ENCODE results near the gene ZBTB7C. TPM values are rescaled to one million over a fixed set of nuclear protein-coding genes. Genes with fewer than 3 reads are reported as not detected.
"Not testable (repeated sequence)": the region's sequence is repeated elsewhere in the genome, so short reads cannot be mapped to it uniquely, and the experiment has no call there.

ZBTB7C gene
- total RNA-seq, 1 donor from 2014 or later = 1.0 TPM

DNA sequence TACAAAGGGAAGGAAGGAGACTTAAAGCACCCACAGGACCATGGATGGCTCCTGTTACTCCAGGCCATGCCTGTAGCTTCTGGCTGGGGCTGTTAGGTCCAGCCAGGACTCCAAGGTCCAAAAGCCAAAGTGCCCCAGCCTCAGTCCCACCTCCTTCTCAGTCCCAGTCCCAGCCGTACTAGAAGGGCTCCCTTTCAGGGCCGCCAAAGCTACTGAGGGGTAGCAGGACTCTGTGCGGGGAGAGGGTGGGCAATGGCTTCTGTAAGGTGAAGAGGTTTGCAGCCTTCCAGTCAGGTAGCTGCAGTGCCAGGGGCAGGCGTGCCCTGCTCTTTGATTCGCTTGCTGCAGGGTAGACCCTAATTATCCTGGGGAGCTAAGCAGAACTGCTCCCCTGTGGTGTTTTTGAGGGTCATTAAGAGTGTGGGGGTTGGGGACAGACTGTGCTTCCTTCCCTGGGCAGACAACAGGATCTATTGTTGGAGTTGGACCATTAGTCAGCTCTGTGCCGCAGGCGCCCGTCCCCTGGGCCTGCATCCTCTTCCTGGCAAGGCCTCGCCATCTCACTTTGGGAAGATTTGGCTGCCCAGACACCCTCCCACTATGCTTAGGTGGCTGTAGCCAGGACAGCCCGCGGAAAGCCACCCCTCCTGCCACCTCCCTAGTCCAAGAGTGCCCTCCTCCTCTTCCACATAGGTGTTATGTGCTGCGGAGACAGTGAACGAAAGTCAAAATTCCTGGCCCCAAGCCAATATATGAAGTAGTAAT is 118.8 kb downstream of the ZBTB7C start:
- H3K27me3 Mint-ChIP-seq (ENCODE audit: insufficient read depth) = peaks cover 5% of the 10 kb centered on the region
- no peak overlapping the region for H3K27ac Mint-ChIP-seq
- no peaks in the 10 kb centered on the region for H3K4me1 Mint-ChIP-seq (ENCODE audit: low read depth)
- DNase-seq (ENCODE audit: low spot score) = no peak
- H3K4me3 Mint-ChIP-seq = no peak overlapping the region
- no peaks in the 10 kb centered on the region for H3K36me3 Mint-ChIP-seq (ENCODE audit: low read depth)
- intact Hi-C loops (cut with micrococcal nuclease) = no loop called here
- no peaks in the 10 kb centered on the region for H3K9me3 Mint-ChIP-seq

DNA sequence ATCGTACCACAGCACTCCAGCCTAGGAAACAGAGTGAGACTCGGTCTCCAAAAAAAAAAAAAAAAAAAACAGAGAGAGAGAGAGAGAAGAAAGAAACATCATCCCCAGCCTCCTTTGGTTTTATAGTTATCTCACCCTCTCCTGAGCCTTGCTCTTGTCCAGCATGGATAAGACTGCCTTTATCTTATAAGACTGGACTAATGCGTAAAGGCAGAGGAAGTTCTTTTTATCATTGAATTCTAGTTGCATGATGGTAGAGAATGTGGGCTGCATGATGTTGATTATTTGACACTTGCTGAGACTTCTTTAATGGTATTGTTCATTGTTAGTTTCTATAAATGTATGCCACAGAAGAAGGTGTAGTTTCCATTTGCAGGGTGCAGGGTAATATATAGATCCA is 124.4 kb downstream of the ZBTB7C start:
- Mint-ChIP-seq H3K27me3 (ENCODE audit: insufficient read depth) (peaks cover 26% of the 10 kb centered on the region), H3K9me3 (peaks cover 4% of the 10 kb centered on the region), H3K4me3 (no peak overlapping the region), H3K27ac (no peak overlapping the region), H3K36me3 (ENCODE audit: low read depth) (no peaks in the 10 kb centered on the region), H3K4me1 (ENCODE audit: low read depth) (no peaks in the 10 kb centered on the region)
- DNase-seq (ENCODE audit: low spot score) = no peak
- intact Hi-C loops (cut with micrococcal nuclease) = no loop called here

DNA sequence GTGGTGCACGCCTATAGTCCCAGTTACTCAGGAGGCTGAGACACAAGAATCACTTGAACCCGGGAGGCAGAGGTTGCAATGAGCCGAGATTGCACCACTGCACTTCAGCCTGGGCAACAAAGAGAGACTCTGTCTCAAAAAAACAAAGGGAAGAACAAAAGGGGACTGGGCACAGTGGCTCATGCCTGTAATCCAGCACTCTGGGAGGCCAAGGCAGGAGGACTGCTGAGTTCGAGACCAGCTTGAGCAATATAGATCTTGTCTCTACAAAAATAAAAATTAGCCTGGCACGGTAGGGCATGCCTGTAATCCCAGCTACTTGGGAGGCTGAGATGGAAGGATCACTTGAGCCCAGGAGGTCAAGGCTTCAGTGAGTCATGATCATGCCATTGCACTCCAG is 125.2 kb downstream of the ZBTB7C start:
- H3K27me3 Mint-ChIP-seq (ENCODE audit: insufficient read depth) = peaks cover 26% of the 10 kb centered on the region
- H3K27ac Mint-ChIP-seq; H3K4me1 Mint-ChIP-seq (ENCODE audit: low read depth); H3K4me3 Mint-ChIP-seq; intact Hi-C loops (cut with micrococcal nuclease); H3K36me3 Mint-ChIP-seq (ENCODE audit: low read depth); H3K9me3 Mint-ChIP-seq; DNase-seq (ENCODE audit: low spot score): not testable (repeated sequence)

DNA sequence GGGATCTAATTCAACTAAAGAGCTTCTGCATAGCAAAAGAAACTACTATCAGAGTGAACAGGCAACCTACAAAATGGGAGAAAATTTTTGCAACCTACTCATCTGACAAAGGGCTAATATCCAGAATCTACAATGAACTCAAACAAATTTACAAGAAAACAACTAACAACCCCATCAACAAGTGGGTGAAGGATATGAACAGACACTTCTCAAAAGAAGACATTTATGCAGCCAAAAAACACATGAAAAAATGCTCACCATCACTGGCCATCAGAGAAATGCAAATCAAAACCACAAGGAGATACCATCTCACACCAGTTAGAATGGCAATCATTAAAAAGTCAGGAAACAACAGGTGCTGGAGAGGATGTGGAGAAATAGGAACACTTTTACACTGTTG is 127.7 kb downstream of the ZBTB7C start:
- intact Hi-C loops (cut with micrococcal nuclease); DNase-seq (ENCODE audit: low spot score); H3K27ac Mint-ChIP-seq; H3K36me3 Mint-ChIP-seq (ENCODE audit: low read depth); H3K4me3 Mint-ChIP-seq; H3K9me3 Mint-ChIP-seq; H3K4me1 Mint-ChIP-seq (ENCODE audit: low read depth): not testable (repeated sequence)
- peaks cover 26% of the 10 kb centered on the region for H3K27me3 Mint-ChIP-seq (ENCODE audit: insufficient read depth)

DNA sequence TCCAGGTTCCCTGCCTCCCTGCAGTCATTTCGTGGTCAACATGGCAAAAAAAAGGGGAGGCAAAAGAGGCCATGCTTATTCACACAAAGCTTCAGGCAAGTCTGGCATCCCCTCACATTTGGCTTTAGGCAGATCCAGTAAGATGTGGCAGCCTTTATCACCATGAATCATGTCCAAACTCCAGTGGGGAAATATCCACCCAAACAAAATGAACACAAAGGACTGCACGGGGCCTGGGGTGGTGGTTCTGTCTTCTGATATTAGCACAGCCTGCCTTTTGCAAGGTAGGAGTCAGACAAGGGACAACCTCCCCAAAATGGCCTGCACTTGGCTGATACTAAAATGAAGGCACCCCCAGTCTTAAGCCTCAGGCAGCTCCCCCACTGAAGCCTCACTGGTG is 129.9 kb downstream of the ZBTB7C start:
- Mint-ChIP-seq H3K36me3 (ENCODE audit: low read depth) (no peaks in the 10 kb centered on the region), H3K4me1 (ENCODE audit: low read depth) (no peaks in the 10 kb centered on the region), H3K9me3 (no peaks in the 10 kb centered on the region), H3K27ac (no peak overlapping the region), H3K27me3 (ENCODE audit: insufficient read depth) (peaks cover 15% of the 10 kb centered on the region), H3K4me3 (no peak overlapping the region)
- DNase-seq (ENCODE audit: low spot score) = no peak
- intact Hi-C loops (cut with micrococcal nuclease) = no loop called here

DNA sequence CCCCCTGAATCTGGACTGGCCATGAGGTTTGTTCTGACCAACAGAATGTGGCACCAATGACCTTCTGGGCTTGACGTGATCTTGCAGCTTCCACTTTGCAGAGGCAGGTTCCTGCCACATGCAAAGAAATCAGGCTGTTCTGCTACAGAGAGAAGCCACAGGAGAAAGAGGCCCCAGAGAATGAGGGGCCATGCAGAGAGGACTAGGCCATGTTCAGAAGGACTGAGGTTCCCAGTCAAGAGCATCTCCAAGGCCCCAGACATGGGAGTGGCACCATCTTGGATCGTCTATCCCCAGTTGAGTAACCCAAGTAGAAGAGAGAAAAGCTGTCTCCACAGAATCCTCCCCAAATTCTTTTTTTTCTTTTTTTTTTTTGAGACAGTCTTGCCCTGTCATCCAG is 131.1 kb downstream of the ZBTB7C start:
- intact Hi-C loops (cut with micrococcal nuclease) = no loop called here
- Mint-ChIP-seq H3K9me3 (no peaks in the 10 kb centered on the region), H3K36me3 (ENCODE audit: low read depth) (no peaks in the 10 kb centered on the region), H3K4me3 (no peak overlapping the region), H3K4me1 (ENCODE audit: low read depth) (no peaks in the 10 kb centered on the region), H3K27me3 (ENCODE audit: insufficient read depth) (peaks cover 6% of the 10 kb centered on the region), H3K27ac (no peak overlapping the region)
- DNase-seq (ENCODE audit: low spot score) = no peak

DNA sequence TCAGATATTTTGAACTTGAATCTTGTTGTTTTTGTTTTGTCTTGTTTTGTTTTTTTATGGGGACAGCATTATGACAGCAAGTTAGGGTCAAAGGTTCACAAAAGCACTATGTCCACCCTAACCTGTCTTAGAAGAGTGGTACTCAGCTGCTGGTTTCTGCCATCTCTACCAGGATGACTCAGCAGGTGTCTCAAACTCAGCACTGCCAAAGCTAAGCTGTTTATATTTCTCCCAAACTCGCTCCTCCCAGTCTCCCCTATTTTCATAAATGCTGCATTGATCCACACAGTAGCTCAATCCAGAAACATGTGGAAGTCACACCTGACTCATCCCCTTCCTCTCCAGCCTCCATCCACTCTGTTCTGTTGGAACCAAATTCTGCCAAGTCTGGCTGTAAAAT is 134.9 kb downstream of the ZBTB7C start:
- DNase-seq (ENCODE audit: low spot score) = no peak
- Mint-ChIP-seq H3K4me1 (ENCODE audit: low read depth) (no peaks in the 10 kb centered on the region), H3K27ac (no peak overlapping the region), H3K27me3 (ENCODE audit: insufficient read depth) (peaks cover 6% of the 10 kb centered on the region), H3K9me3 (no peaks in the 10 kb centered on the region), H3K36me3 (ENCODE audit: low read depth) (no peaks in the 10 kb centered on the region), H3K4me3 (no peak overlapping the region)
- intact Hi-C loops (cut with micrococcal nuclease) = no loop called here

DNA sequence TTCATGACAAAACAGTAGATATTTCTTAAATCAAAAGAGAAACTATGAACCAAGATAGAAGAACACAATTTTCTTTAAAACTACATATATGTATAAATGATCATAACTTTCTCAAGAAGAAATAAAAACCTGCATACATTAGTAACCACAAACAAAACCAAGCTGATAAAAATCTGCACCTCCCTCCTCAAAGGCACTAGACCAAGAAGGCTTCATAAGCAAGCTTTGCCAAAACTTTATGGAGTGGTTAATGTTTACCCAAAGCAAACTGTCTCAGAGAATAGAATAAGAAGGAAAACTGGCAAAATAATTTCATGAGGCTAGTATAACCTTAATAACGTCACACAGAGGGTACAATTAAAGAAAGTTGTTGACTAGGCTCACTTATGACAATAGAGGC is 138.3 kb downstream of the ZBTB7C start:
- H3K36me3 Mint-ChIP-seq (ENCODE audit: low read depth) = no peaks in the 10 kb centered on the region
- intact Hi-C loops (cut with micrococcal nuclease) = no loop called here

DNA sequence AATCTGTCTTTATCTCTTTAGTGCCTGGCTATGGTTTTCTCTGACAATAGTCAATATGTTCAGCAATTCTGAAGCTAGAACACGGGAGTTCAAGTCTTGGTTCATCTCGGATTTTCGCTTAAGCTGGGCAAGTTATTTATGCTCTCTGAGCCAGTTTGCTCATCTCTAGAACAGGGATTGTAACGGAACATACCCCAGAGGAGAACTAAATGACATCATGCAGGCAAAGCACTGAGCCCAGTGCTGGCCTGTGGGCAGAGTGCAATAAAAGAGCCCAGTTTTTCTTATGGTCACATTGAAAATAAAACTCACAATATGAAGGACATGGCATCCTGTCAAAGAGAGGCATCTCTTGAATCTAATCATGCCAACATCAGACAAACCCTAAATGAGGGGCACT is 143.9 kb downstream of the ZBTB7C start:
- no peaks in the 10 kb centered on the region for H3K4me1 Mint-ChIP-seq (ENCODE audit: low read depth)
- intact Hi-C loops (cut with micrococcal nuclease) = no loop called here

More for the DNA sequence above, 138.3 kb downstream of the ZBTB7C start:
- Mint-ChIP-seq H3K9me3 (no peaks in the 10 kb centered on the region), H3K4me3 (no peak overlapping the region), H3K27ac (no peak overlapping the region), H3K27me3 (ENCODE audit: insufficient read depth) (peaks cover 12% of the 10 kb centered on the region), H3K4me1 (ENCODE audit: low read depth) (no peaks in the 10 kb centered on the region)
- DNase-seq (ENCODE audit: low spot score) = no peak

DNA sequence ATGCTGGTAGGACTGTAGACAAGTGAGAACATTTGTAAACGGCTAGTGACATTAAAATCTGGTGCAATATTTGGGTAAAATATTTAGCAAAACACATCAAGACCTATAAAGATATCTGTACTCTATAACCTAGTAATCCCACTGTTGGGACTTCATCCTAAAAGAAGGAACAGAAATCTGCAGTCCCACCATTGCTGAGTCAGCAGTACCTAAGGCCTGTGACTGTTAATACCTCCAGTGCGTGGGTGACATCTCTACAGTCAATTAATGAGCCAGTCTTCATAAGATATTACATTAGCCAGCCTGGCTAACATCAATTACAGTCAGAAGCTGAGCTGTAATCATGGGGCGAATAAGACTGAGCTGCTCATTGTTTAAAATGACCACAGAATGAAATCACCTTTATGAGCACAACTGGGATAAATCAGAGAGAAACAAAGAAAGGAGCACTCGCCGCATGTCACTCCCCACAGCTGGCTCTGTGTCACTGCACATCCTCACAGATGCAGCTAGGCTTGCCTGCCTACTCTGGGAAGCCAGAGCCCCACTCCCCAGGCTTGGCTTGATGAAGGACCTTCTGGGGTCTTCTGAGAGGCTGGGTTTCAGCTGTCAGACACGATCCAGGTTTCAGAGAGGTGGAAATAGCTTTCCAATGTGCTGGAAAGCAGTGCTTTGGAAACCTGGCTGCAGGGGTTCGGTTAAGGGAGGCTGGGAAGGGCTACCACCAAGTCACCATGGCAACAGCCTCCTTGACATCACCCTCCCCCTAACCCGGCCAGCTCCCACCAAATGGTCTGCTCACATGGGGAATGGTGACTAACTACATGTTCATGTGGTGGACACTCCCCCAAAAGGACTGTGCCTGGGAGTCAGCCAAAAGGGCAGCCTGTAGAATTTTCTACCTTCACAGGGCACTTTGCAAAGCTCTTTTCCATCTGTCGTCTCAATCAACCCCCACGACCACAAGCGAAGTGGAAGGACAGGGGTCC is 145.0 kb downstream of the ZBTB7C start:
- Mint-ChIP-seq H3K9me3 (no peaks in the 10 kb centered on the region), H3K27me3 (ENCODE audit: insufficient read depth) (peaks cover 15% of the 10 kb centered on the region), H3K4me3 (no peak overlapping the region), H3K27ac (no peak overlapping the region), H3K4me1 (ENCODE audit: low read depth) (no peaks in the 10 kb centered on the region), H3K36me3 (ENCODE audit: low read depth) (no peaks in the 10 kb centered on the region)
- intact Hi-C loops (cut with micrococcal nuclease) = no loop called here
- DNase-seq (ENCODE audit: low spot score) = no peak

More for the DNA sequence above, 143.9 kb downstream of the ZBTB7C start:
- Mint-ChIP-seq H3K27ac (no peak overlapping the region), H3K27me3 (ENCODE audit: insufficient read depth) (peaks cover 14% of the 10 kb centered on the region), H3K9me3 (no peaks in the 10 kb centered on the region), H3K36me3 (ENCODE audit: low read depth) (no peaks in the 10 kb centered on the region), H3K4me3 (no peak overlapping the region)
- DNase-seq (ENCODE audit: low spot score) = no peak

DNA sequence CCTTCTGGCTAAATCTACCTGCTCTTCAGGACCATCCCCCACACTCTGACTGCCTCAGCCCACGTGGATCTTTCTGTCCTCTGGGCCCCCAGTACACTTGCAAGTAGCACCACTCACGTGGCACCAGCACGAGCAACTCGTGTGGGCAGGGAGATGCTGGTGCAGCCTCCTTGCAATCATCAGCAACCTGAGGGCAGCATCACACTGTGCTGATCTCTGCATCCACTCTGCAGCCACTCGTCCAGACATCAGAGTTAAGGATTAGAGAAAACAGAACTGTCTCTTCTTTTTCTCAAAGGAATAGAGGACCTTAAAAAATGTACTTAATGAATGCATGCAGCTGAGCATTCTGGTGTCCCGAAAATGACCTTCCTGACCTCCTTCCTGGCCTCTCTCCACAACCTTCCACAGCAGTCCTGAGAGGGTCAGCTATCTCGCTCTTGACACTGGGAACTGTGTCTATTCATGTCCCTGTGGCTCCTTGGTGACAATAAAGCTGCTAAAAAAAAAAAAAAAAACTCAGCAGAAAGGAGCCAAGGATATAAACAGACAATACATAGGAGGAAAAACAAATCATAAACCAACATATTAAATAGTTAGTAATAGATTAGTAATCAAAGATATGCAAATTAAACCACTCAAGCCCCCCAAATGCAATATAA is 145.9 kb downstream of the ZBTB7C start:
- intact Hi-C loops (cut with micrococcal nuclease) = no loop called here
- no peak overlapping the region for H3K27ac Mint-ChIP-seq

DNA sequence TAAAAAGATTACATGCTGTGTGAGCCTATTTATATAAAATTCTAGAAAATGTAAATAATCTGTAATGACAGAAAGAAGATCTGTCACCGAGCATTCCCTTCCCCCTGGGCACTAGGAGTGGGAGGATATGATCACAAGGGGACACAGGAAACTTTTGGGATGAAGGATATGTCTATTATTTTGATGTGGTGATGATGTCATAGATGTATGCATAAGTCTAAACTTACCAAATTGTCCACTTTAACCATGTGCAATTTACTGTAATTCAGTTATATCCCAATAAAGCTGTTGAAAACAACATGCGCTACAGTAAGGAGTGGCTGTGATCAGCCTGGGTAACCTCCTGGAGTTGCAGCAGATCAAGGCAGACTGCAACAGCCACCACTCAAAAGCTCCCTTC is 148.9 kb downstream of the ZBTB7C start:
- H3K9me3 Mint-ChIP-seq = no peaks in the 10 kb centered on the region
- no peaks in the 10 kb centered on the region for H3K36me3 Mint-ChIP-seq (ENCODE audit: low read depth)
- no peak overlapping the region for H3K4me3 Mint-ChIP-seq
- no peak for DNase-seq (ENCODE audit: low spot score)
- intact Hi-C loops (cut with micrococcal nuclease) = no loop called here
- H3K4me1 Mint-ChIP-seq (ENCODE audit: low read depth) = no peaks in the 10 kb centered on the region
- no peak overlapping the region for H3K27ac Mint-ChIP-seq
- H3K27me3 Mint-ChIP-seq (ENCODE audit: insufficient read depth) = peaks cover 14% of the 10 kb centered on the region

More for the DNA sequence above, 145.9 kb downstream of the ZBTB7C start:
- Mint-ChIP-seq H3K4me3 (no peak overlapping the region), H3K9me3 (no peaks in the 10 kb centered on the region), H3K4me1 (ENCODE audit: low read depth) (no peaks in the 10 kb centered on the region), H3K36me3 (ENCODE audit: low read depth) (no peaks in the 10 kb centered on the region), H3K27me3 (ENCODE audit: insufficient read depth) (peaks cover 16% of the 10 kb centered on the region)
- DNase-seq (ENCODE audit: low spot score) = no peak

DNA sequence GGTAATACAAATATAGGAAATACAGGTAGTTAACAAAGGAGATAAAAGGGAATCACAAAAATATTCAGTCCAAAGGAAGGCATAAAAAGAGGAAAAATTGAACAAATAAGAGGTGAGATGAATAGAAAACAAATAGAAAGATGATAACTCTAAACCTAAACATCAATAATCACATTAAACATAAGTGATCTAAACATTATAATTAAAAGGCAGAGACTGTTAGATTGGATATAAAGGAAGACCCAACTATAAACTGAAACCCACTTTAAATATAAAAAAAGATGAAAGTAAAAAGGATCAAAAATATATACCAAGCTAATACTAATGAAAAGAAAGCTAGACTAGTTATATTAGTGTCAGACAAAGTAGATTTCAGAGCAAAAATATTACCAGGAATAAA is 152.3 kb downstream of the ZBTB7C start:
- peaks cover 23% of the 10 kb centered on the region for H3K27me3 Mint-ChIP-seq (ENCODE audit: insufficient read depth)

More for the DNA sequence above, 152.3 kb downstream of the ZBTB7C start:
- no peak for DNase-seq (ENCODE audit: low spot score)
- Mint-ChIP-seq H3K27ac (no peak overlapping the region), H3K9me3 (no peaks in the 10 kb centered on the region), H3K36me3 (ENCODE audit: low read depth) (no peaks in the 10 kb centered on the region), H3K4me3 (no peak overlapping the region), H3K4me1 (ENCODE audit: low read depth) (no peaks in the 10 kb centered on the region)
- intact Hi-C loops (cut with micrococcal nuclease) = no loop called here
